ENCODE results near the gene GNAT2. TPM values are rescaled to one million over a fixed set of nuclear protein-coding genes. Genes with fewer than 3 reads are reported as not detected.

GNAT2 gene
- total RNA-seq, 1 donor from 2014 or later = not detected

GRCh38 chr1:109630898-109631512 is 11.6 kb upstream of the GNAT2 start:
- H3K36me3 ChIP-seq = no peaks in the 10 kb centered on the region
- no peak overlapping the region for H3K9ac ChIP-seq
- no peak for TF ChIP-seq EZH2 (IDR thresholded peaks at IDR 0.05)
- TF ChIP-seq, protein P1, sequence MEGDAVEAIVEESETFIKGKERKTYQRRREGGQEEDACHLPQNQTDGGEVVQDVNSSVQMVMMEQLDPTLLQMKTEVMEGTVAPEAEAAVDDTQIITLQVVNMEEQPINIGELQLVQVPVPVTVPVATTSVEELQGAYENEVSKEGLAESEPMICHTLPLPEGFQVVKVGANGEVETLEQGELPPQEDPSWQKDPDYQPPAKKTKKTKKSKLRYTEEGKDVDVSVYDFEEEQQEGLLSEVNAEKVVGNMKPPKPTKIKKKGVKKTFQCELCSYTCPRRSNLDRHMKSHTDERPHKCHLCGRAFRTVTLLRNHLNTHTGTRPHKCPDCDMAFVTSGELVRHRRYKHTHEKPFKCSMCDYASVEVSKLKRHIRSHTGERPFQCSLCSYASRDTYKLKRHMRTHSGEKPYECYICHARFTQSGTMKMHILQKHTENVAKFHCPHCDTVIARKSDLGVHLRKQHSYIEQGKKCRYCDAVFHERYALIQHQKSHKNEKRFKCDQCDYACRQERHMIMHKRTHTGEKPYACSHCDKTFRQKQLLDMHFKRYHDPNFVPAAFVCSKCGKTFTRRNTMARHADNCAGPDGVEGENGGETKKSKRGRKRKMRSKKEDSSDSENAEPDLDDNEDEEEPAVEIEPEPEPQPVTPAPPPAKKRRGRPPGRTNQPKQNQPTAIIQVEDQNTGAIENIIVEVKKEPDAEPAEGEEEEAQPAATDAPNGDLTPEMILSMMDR (IDR thresholded peaks at IDR 0.05) = no peak
- no peak for TF ChIP-seq EZH2phosphoT487 (IDR thresholded peaks at IDR 0.05)
- H4K20me1 ChIP-seq (ENCODE audit: low read depth) = no peaks in the 10 kb centered on the region
- peaks cover 2% of the 10 kb centered on the region for H3K27me3 Mint-ChIP-seq (ENCODE audit: insufficient read depth, low read depth)
- H3K4me3 Mint-ChIP-seq = no peak overlapping the region
- H3K4me3 ChIP-seq = no peak overlapping the region
- H3K9me3 ChIP-seq (ENCODE audit: low read depth) = no peaks in the 10 kb centered on the region
- H3K9me3 Mint-ChIP-seq = no peaks in the 10 kb centered on the region
- no peaks in the 10 kb centered on the region for H3K27me3 ChIP-seq
- H3K4me1 ChIP-seq = peaks cover 17% of the 10 kb centered on the region
- peaks cover 21% of the 10 kb centered on the region for H3K36me3 Mint-ChIP-seq
- H3K4me2 ChIP-seq = no peak overlapping the region
- peaks cover 13% of the 10 kb centered on the region for H3K4me1 Mint-ChIP-seq
- H3K79me2 ChIP-seq (ENCODE audit: low read depth) = no peaks in the 10 kb centered on the region
- H3F3A ChIP-seq (ENCODE audit: low read depth) = peaks cover 9% of the 10 kb centered on the region
- H2AFZ ChIP-seq (replicated peaks) = no peak overlapping the region
- DNase-seq (ENCODE audit: low spot score) = no peak
- no peak overlapping the region for H3K27ac ChIP-seq
- H3K27ac Mint-ChIP-seq = no peak overlapping the region

DNA sequence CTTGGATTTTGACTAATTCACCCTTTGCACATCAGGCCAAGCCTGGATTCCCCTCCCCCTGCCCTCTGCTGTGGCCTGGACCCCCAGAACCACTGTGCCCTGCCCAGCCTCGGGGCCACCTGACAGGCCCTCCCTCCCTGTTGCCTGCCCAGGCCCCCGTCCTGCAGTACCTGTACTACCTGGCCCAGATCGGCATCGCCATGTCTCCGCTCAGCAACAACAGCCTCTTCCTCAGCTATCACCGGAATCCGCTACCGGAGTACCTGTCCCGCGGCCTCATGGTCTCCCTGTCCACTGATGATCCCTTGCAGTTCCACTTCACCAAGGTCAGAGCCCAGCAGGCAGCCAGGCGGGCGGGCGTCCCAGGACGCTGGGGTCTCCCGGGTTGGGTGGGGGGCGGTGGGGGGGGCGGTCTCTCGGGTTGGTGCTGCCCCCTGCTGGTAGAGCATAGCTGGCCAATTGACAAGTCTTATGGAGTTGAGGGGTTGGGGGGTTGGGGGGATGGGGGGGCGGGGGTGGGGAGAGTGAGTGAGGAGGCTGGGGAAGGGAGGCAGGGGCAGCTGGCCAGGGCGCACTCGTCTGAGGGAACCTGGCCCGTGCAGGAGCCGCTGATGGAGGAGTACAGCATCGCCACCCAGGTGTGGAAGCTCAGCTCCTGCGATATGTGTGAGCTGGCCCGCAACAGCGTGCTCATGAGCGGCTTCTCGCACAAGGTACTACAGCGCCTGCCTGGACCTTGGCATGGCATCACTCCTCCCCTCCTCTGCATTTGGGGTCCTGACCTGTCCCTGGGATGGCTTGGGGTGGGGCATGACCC is 10.9 kb upstream of the GNAT2 start:
- Histone ChIP-seq H3F3A (ENCODE audit: low read depth) (peaks cover 9% of the 10 kb centered on the region), H3K4me2 (no peak overlapping the region), H3K79me2 (ENCODE audit: low read depth) (no peaks in the 10 kb centered on the region), H3K9ac (no peak overlapping the region), H2AFZ (replicated peaks) (no peak overlapping the region), H3K27me3 (no peaks in the 10 kb centered on the region), H3K4me1 (peaks cover 12% of the 10 kb centered on the region), H4K20me1 (ENCODE audit: low read depth) (peaks cover 2% of the 10 kb centered on the region), H3K36me3 (no peaks in the 10 kb centered on the region), H3K27ac (no peak overlapping the region), H3K4me3 (no peak overlapping the region), H3K9me3 (ENCODE audit: low read depth) (no peaks in the 10 kb centered on the region)
- peak; percentile 53 for DNase-seq (ENCODE audit: low spot score)
- H3K36me3 Mint-ChIP-seq = peaks cover 24% of the 10 kb centered on the region
- H3K9me3 Mint-ChIP-seq = no peaks in the 10 kb centered on the region
- TF ChIP-seq, protein P1 (IDR thresholded peaks at IDR 0.05) = peak; percentile 58
- TF ChIP-seq EZH2 (IDR thresholded peaks at IDR 0.05) = no peak
- no peak for TF ChIP-seq EZH2phosphoT487 (IDR thresholded peaks at IDR 0.05)
- H3K27me3 Mint-ChIP-seq (ENCODE audit: insufficient read depth, low read depth) = peaks cover 2% of the 10 kb centered on the region
- no peak overlapping the region for H3K4me3 Mint-ChIP-seq
- H3K27ac Mint-ChIP-seq = peak overlapping the region; percentile 13
- H3K4me1 Mint-ChIP-seq = peaks cover 6% of the 10 kb centered on the region

GRCh38 chr1:109629372-109630030 is 10.1 kb upstream of the GNAT2 start:
- H2AFZ ChIP-seq (replicated peaks) = no peak overlapping the region
- no peaks in the 10 kb centered on the region for H3K36me3 ChIP-seq
- Mint-ChIP-seq H3K4me3 (no peak overlapping the region), H3K36me3 (peaks cover 24% of the 10 kb centered on the region), H3K27ac (peak overlapping the region; percentile 13), H3K9me3 (no peaks in the 10 kb centered on the region), H3K4me1 (peaks cover 5% of the 10 kb centered on the region), H3K27me3 (ENCODE audit: insufficient read depth, low read depth) (peaks cover 2% of the 10 kb centered on the region)
- H3K27ac ChIP-seq = no peak overlapping the region
- H3K4me2 ChIP-seq = no peak overlapping the region
- H3K9ac ChIP-seq = no peak overlapping the region
- no peaks in the 10 kb centered on the region for H3K27me3 ChIP-seq
- DNase-seq (ENCODE audit: low spot score) = no peak
- H3K4me3 ChIP-seq = no peak overlapping the region
- H4K20me1 ChIP-seq (ENCODE audit: low read depth) = peaks cover 9% of the 10 kb centered on the region
- H3K4me1 ChIP-seq = peaks cover 12% of the 10 kb centered on the region
- peaks cover 9% of the 10 kb centered on the region for H3F3A ChIP-seq (ENCODE audit: low read depth)
- H3K79me2 ChIP-seq (ENCODE audit: low read depth) = peaks cover 5% of the 10 kb centered on the region
- no peak for TF ChIP-seq EZH2 (IDR thresholded peaks at IDR 0.05)
- no peak for TF ChIP-seq EZH2phosphoT487 (IDR thresholded peaks at IDR 0.05)
- TF ChIP-seq, protein P1 (IDR thresholded peaks at IDR 0.05) = no peak
- no peaks in the 10 kb centered on the region for H3K9me3 ChIP-seq (ENCODE audit: low read depth)

Measured in neural progenitor cell (in vitro differentiated cells).